ENCODE results near the gene HDAC10. TPM values are rescaled to one million over a fixed set of nuclear protein-coding genes. Genes with fewer than 3 reads are reported as not detected.

The HDAC10 gene
- total RNA-seq, 2 donors from 2014 or later: 57.2 to 62.8 TPM

- 95 to 96% methylated on average over 38 to 45 of the region's 45 CpGs for WGBS, 2 experiments (ENCODE audit: insufficient coverage in 1 of 2, insufficient read length in 1 of 2)
- no peak overlapping the region for H3K27ac ChIP-seq (ENCODE audit: low read depth, low read length)
- H3K9ac ChIP-seq (ENCODE audit: extremely low read depth, low read length, poor library complexity, severe bottlenecking): no peak overlapping the region
- Mint-ChIP-seq H3K27me3 (ENCODE audit: insufficient read depth) (no peaks in the 10 kb centered on the region), H3K4me3 (no peak overlapping the region), H3K9me3 (no peaks in the 10 kb centered on the region), H3K4me1 (no peaks in the 10 kb centered on the region), H3K36me3 (ENCODE audit: low read depth) (peaks cover 66% of the 10 kb centered on the region), H3K27ac (no peak overlapping the region)
- H3K27me3 ChIP-seq (ENCODE audit: control insufficient read depth, insufficient read depth, low read length, poor library complexity, severe bottlenecking): no peaks in the 10 kb centered on the region
- no peak overlapping the region for H3K4me3 ChIP-seq (ENCODE audit: low read length)
- H3K36me3 ChIP-seq (ENCODE audit: control insufficient read depth, insufficient read depth, low read length): peaks cover 43% of the 10 kb centered on the region
- no peaks in the 10 kb centered on the region for H3K9me3 ChIP-seq (ENCODE audit: control insufficient read depth, low read length)
- H3K4me1 ChIP-seq (ENCODE audit: control insufficient read depth, insufficient read depth, low read length): no peaks in the 10 kb centered on the region
- DNase-seq: peak; percentile 35
- no peak for TF ChIP-seq CTCF (conservative IDR thresholded peaks at IDR 0.05)
These were observed 30.3 kb downstream of the HDAC10 start for GRCh38 chr22:50220603-50221409.

GRCh38 chr22:50219800-50220602 lies 31.1 kb downstream of the HDAC10 start:
- H3K36me3 Mint-ChIP-seq (ENCODE audit: low read depth): peaks cover 67% of the 10 kb centered on the region
- H3K27me3 Mint-ChIP-seq (ENCODE audit: insufficient read depth): no peaks in the 10 kb centered on the region
- H3K4me3 ChIP-seq (ENCODE audit: low read length): no peak overlapping the region
- TF ChIP-seq CTCF (conservative IDR thresholded peaks at IDR 0.05): no peak
- no peak overlapping the region for H3K27ac Mint-ChIP-seq
- no peaks in the 10 kb centered on the region for H3K4me1 ChIP-seq (ENCODE audit: control insufficient read depth, insufficient read depth, low read length)
- H3K4me1 Mint-ChIP-seq: no peaks in the 10 kb centered on the region
- no peak overlapping the region for H3K4me3 Mint-ChIP-seq
- no peak overlapping the region for H3K27ac ChIP-seq (ENCODE audit: low read depth, low read length)
- 93 to 97% methylated on average over 15 to 25 of the region's 25 CpGs for WGBS, 2 experiments (ENCODE audit: insufficient coverage in 1 of 2, insufficient read length in 1 of 2)
- DNase-seq: peak; percentile 27
- H3K9me3 Mint-ChIP-seq: no peaks in the 10 kb centered on the region
- H3K27me3 ChIP-seq (ENCODE audit: control insufficient read depth, insufficient read depth, low read length, poor library complexity, severe bottlenecking): no peaks in the 10 kb centered on the region
- peaks cover 49% of the 10 kb centered on the region for H3K36me3 ChIP-seq (ENCODE audit: control insufficient read depth, insufficient read depth, low read length)
- no peaks in the 10 kb centered on the region for H3K9me3 ChIP-seq (ENCODE audit: control insufficient read depth, low read length)
- no peak overlapping the region for H3K9ac ChIP-seq (ENCODE audit: extremely low read depth, low read length, poor library complexity, severe bottlenecking)

GRCh38 chr22:50218996-50219727 lies 31.9 kb downstream of the HDAC10 start:
- H3K36me3 ChIP-seq (ENCODE audit: control insufficient read depth, insufficient read depth, low read length): peaks cover 55% of the 10 kb centered on the region
- H3K4me3 ChIP-seq (ENCODE audit: low read length): no peak overlapping the region
- no peak overlapping the region for H3K27ac ChIP-seq (ENCODE audit: low read depth, low read length)
- DNase-seq: peak; percentile 86
- Mint-ChIP-seq H3K4me1 (no peaks in the 10 kb centered on the region), H3K36me3 (ENCODE audit: low read depth) (peaks cover 67% of the 10 kb centered on the region), H3K27me3 (ENCODE audit: insufficient read depth) (no peaks in the 10 kb centered on the region), H3K9me3 (no peaks in the 10 kb centered on the region), H3K27ac (no peak overlapping the region), H3K4me3 (no peak overlapping the region)
- TF ChIP-seq CTCF (conservative IDR thresholded peaks at IDR 0.05): no peak
- no peak overlapping the region for H3K9ac ChIP-seq (ENCODE audit: extremely low read depth, low read length, poor library complexity, severe bottlenecking)
- no peaks in the 10 kb centered on the region for H3K9me3 ChIP-seq (ENCODE audit: control insufficient read depth, low read length)
- H3K27me3 ChIP-seq (ENCODE audit: control insufficient read depth, insufficient read depth, low read length, poor library complexity, severe bottlenecking): no peaks in the 10 kb centered on the region
- H3K4me1 ChIP-seq (ENCODE audit: control insufficient read depth, insufficient read depth, low read length): no peaks in the 10 kb centered on the region
- WGBS, 2 experiments (ENCODE audit: insufficient coverage in 1 of 2, insufficient read length in 1 of 2): 90 to 91% methylated on average over 30 to 42 of the region's 42 CpGs
